NCI-H1436 treated with DMSO at 0.1 percent for 48 hours (cell line): ENCODE measurements around the gene PTDSS2.
"Not testable (repeated sequence)": the region's sequence is repeated elsewhere in the genome, so short reads cannot be mapped to it uniquely, and the experiment has no call there.

Source experiments
- DNase-seq: peaks from one replicate; lab custom pipeline; 2025; lab: John Stamatoyannopoulos, UW

PTDSS2 gene

GRCh38 chr11:413120-414081 lies 36.7 kb upstream of the PTDSS2 start:
- DNase-seq, result no peak

- no peak for DNase-seq
These were observed 35.7 kb upstream of the PTDSS2 start for GRCh38 chr11:414318-414857.

- DNase-seq, result no peak
These were observed 34.4 kb upstream of the PTDSS2 start for GRCh38 chr11:415640-416041.

GRCh38 chr11:416051-416756 lies 33.9 kb upstream of the PTDSS2 start:
- DNase-seq, result no peak

GRCh38 chr11:416757-417621 lies 33.1 kb upstream of the PTDSS2 start:
- DNase-seq, result no peak

- DNase-seq, result no peak
These were observed 32.3 kb upstream of the PTDSS2 start for GRCh38 chr11:417652-418342.

GRCh38 chr11:418343-419247 lies 31.5 kb upstream of the PTDSS2 start:
- DNase-seq, result no peak

GRCh38 chr11:419248-420005 lies 30.7 kb upstream of the PTDSS2 start:
- no peak for DNase-seq

GRCh38 chr11:420054-420910 lies 29.8 kb upstream of the PTDSS2 start:
- no peak for DNase-seq

- no peak for DNase-seq
These were observed 29.2 kb upstream of the PTDSS2 start for GRCh38 chr11:420911-421321.

GRCh38 chr11:422249-422656 lies 27.8 kb upstream of the PTDSS2 start:
- DNase-seq, result no peak

- DNase-seq, result no peak
These were observed 25.8 kb upstream of the PTDSS2 start for GRCh38 chr11:424232-424631.

- DNase-seq, result not testable (repeated sequence)
These were observed 25.3 kb upstream of the PTDSS2 start for GRCh38 chr11:424766-425165.

GRCh38 chr11:425301-425700 lies 24.8 kb upstream of the PTDSS2 start:
- no peak for DNase-seq

- DNase-seq, result no peak
These were observed 23.2 kb upstream of the PTDSS2 start for GRCh38 chr11:426851-427250.

- no peak for DNase-seq
These were observed 21.8 kb upstream of the PTDSS2 start for GRCh38 chr11:428295-428694.

- no peak for DNase-seq
These were observed 20.7 kb upstream of the PTDSS2 start for GRCh38 chr11:429391-429790.

- DNase-seq, result no peak
These were observed 20.1 kb upstream of the PTDSS2 start for GRCh38 chr11:429931-430456.
